ENCODE data around the gene MAPT.

DNA sequence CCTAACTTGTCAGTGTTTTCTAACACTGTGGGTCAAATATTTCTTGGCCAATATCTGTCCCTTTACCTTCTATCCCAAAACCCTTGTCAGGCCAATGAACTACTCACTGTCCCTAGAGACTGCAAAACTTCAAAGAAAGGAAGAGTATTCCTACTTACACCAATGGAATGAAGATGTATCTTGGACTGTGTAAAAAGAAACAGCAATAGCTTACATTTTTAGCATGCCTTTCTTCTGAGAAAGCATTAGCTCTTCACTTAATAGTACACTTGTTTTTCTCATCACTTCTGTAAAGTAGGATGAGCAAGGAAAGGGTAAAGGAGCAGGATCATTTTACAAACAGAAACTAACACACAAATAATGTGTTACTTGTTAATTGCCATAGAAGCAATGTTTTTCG lies 178.6 kb downstream of the MAPT start:
- TF ChIP-seq, protein P1, sequence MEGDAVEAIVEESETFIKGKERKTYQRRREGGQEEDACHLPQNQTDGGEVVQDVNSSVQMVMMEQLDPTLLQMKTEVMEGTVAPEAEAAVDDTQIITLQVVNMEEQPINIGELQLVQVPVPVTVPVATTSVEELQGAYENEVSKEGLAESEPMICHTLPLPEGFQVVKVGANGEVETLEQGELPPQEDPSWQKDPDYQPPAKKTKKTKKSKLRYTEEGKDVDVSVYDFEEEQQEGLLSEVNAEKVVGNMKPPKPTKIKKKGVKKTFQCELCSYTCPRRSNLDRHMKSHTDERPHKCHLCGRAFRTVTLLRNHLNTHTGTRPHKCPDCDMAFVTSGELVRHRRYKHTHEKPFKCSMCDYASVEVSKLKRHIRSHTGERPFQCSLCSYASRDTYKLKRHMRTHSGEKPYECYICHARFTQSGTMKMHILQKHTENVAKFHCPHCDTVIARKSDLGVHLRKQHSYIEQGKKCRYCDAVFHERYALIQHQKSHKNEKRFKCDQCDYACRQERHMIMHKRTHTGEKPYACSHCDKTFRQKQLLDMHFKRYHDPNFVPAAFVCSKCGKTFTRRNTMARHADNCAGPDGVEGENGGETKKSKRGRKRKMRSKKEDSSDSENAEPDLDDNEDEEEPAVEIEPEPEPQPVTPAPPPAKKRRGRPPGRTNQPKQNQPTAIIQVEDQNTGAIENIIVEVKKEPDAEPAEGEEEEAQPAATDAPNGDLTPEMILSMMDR (IDR thresholded peaks at IDR 0.05; ENCODE audit: insufficient read depth, low read depth, low read length): no peak
- TF ChIP-seq EZH2 (IDR thresholded peaks at IDR 0.05; ENCODE audit: insufficient read depth, low read length): no peak

All from astrocyte (in vitro differentiated cells and primary cell).